ENCODE measurements around the gene TBC1D25.
A peak's percentile ranks its signal among the peaks of the same experiment; 100 is the strongest.

The TBC1D25 gene

GRCh38 chrX:48573690-48574269 is 34.3 kb downstream of the TBC1D25 start:
- peak overlapping the region; percentile 35 for H2AFZ ChIP-seq (ENCODE audit: low read depth, low read length, severe bottlenecking)
- peak overlapping the region; percentile 98 for H3K9ac ChIP-seq (ENCODE audit: low read length)
- H3F3A ChIP-seq (ENCODE audit: insufficient read depth): peaks cover 22% of the 10 kb centered on the region
- H3K9me3 ChIP-seq (ENCODE audit: insufficient read depth, low read length): no peaks in the 10 kb centered on the region
- no peaks in the 10 kb centered on the region for H3K27me3 ChIP-seq (ENCODE audit: low read length)
- H3K36me3 ChIP-seq (ENCODE audit: low read length): peaks cover 30% of the 10 kb centered on the region
- H3K9me2 ChIP-seq (replicated peaks; ENCODE audit: insufficient read depth, low read length): no peaks in the 10 kb centered on the region
- H4K20me1 ChIP-seq (ENCODE audit: low read depth, low read length): peaks cover 7% of the 10 kb centered on the region; the same call in 1 of the 2 replicates
- TF ChIP-seq CTCF (IDR thresholded peaks at IDR 0.05; ENCODE audit: insufficient read depth, low read length, poor library complexity, severe bottlenecking): no peak
- peak overlapping the region; percentile 98 for H3K4me2 ChIP-seq (ENCODE audit: low read depth, low read length, poor library complexity, severe bottlenecking)
- peak overlapping the region; percentile 51 for H3K27ac ChIP-seq (ENCODE audit: low read depth, low read length)
- peaks cover 15% of the 10 kb centered on the region for H3K79me2 ChIP-seq (ENCODE audit: insufficient read depth, low read length)
- H3K4me3 ChIP-seq (ENCODE audit: insufficient read depth, low read length, poor library complexity, severe bottlenecking): peak overlapping the region; percentile 98

- Histone ChIP-seq H3K9me3 (ENCODE audit: insufficient read depth, low read length) (no peaks in the 10 kb centered on the region), H3K79me2 (ENCODE audit: insufficient read depth, low read length) (peaks cover 15% of the 10 kb centered on the region)
- TF ChIP-seq EZH2phosphoT487 (conservative IDR thresholded peaks at IDR 0.05; ENCODE audit: low read length) (no peak), CTCF (IDR thresholded peaks at IDR 0.05; ENCODE audit: insufficient read depth, low read length, poor library complexity, severe bottlenecking) (no peak)
These were observed 35.1 kb downstream of the TBC1D25 start, which contains the start of gene RBM3 for GRCh38 chrX:48574270-48575266. Gene RBM3, plus strand, starts transcription at chrX:48574484. Its CDS starts 697 bp downstream, at chrX:48575181.

GRCh38 chrX:48575642-48576041 is 36.1 kb downstream of the TBC1D25 start:
- H3K36me3 ChIP-seq (ENCODE audit: low read length): peaks cover 30% of the 10 kb centered on the region
- H3F3A ChIP-seq (ENCODE audit: insufficient read depth): peaks cover 37% of the 10 kb centered on the region
- H3K27me3 ChIP-seq (ENCODE audit: low read length): no peaks in the 10 kb centered on the region
- peaks cover 7% of the 10 kb centered on the region; the same call in 1 of the 2 replicates for H4K20me1 ChIP-seq (ENCODE audit: low read depth, low read length)
- peak overlapping the region; percentile 98; the same call in 1 of the 2 replicates for H3K9ac ChIP-seq (ENCODE audit: low read length)
- no peaks in the 10 kb centered on the region for H3K9me3 ChIP-seq (ENCODE audit: insufficient read depth, low read length)
- H3K79me2 ChIP-seq (ENCODE audit: insufficient read depth, low read length): peaks cover 15% of the 10 kb centered on the region
- H3K4me3 ChIP-seq (ENCODE audit: insufficient read depth, low read length, poor library complexity, severe bottlenecking): peak overlapping the region; percentile 98
- H3K4me2 ChIP-seq (ENCODE audit: low read depth, low read length, poor library complexity, severe bottlenecking): peak overlapping the region; percentile 98
- TF ChIP-seq CTCF (IDR thresholded peaks at IDR 0.05; ENCODE audit: insufficient read depth, low read length, poor library complexity, severe bottlenecking) (no peak), EZH2phosphoT487 (conservative IDR thresholded peaks at IDR 0.05; ENCODE audit: low read length) (no peak)
- no peak overlapping the region for H3K27ac ChIP-seq (ENCODE audit: low read depth, low read length)
- no peaks in the 10 kb centered on the region for H3K9me2 ChIP-seq (replicated peaks; ENCODE audit: insufficient read depth, low read length)
- no peak overlapping the region for H2AFZ ChIP-seq (ENCODE audit: low read depth, low read length, severe bottlenecking)

More at GRCh38 chrX:48574270-48575266, 35.1 kb downstream of the TBC1D25 start, which contains the start of gene RBM3:
- no peaks in the 10 kb centered on the region for H3K27me3 ChIP-seq (ENCODE audit: low read length)
- peak within 1 kb of the TSS; percentile 35 for H2AFZ ChIP-seq (ENCODE audit: low read depth, low read length, severe bottlenecking)
- H3K36me3 ChIP-seq (ENCODE audit: low read length): peaks cover 30% of the 10 kb centered on the region
- H3K9ac ChIP-seq (ENCODE audit: low read length): peak within 1 kb of the TSS; percentile 98
- peaks cover 7% of the 10 kb centered on the region; the same call in 1 of the 2 replicates for H4K20me1 ChIP-seq (ENCODE audit: low read depth, low read length)
- no peaks in the 10 kb centered on the region for H3K9me2 ChIP-seq (replicated peaks; ENCODE audit: insufficient read depth, low read length)
- H3F3A ChIP-seq (ENCODE audit: insufficient read depth): peaks cover 30% of the 10 kb centered on the region
- H3K27ac ChIP-seq (ENCODE audit: low read depth, low read length): peak within 1 kb of the TSS; percentile 83
- H3K4me3 ChIP-seq (ENCODE audit: insufficient read depth, low read length, poor library complexity, severe bottlenecking): peak within 1 kb of the TSS; percentile 98
- H3K4me2 ChIP-seq (ENCODE audit: low read depth, low read length, poor library complexity, severe bottlenecking): peak within 1 kb of the TSS; percentile 98

All from SU-DHL-6 (cell line).